A549 (cell line): ENCODE results near the gene NUMB. TPM values are rescaled to one million over a fixed set of nuclear protein-coding genes. Genes with fewer than 3 reads are reported as not detected.

ENCODE experiments used
- ATAC-seq, 2 experiments: fragments of 200-7000 bp in 1 of 2; fragments of >200 bp in 1 of 2; cut with Nextera tagmentation in 1 of 2; cut with Tn5 transposase in 1 of 2; 3 replicates each; pipeline versions ENCODE4 v1.8.0 to v1.9.1; 2018 to 2020; ENCODE audit warnings: mild to moderate bottlenecking in 1 of 2, moderate library complexity in 1 of 2
- CTCF ChIA-PET: fragments of 300-600 bp; sonication (Branson Sonifier 250); formaldehyde crosslinking; extraction: SDS; loops from one replicate; lab custom pipeline; 2021; ENCODE audit warnings: antibody characterized with exemption, inconsistent platforms; lab: Yijun Ruan, JAX
- POLR2A ChIA-PET: fragments of 350-600 bp; formaldehyde crosslinking; extraction: SDS; loops from one replicate; lab custom pipeline; 2021; ENCODE audit warnings: antibody characterized with exemption, inconsistent platforms; lab: Yijun Ruan, JAX
- DNase-seq, 2 experiments: peaks; one replicate each; pipeline versions ENCODE4 v3.0.0 to v3.0.0-alpha.2; 2011 to 2016; ENCODE audit warnings: low read depth in 1 of 2, low spot score in 1 of 2
- FAIRE-seq: peaks from 2 replicates; lab custom pipeline; 2011; peaks lifted over from hg19 to GRCh38; lab: Jason Lieb, UNC
- H3K27ac ChIP-seq, 2 experiments: fragments of >200 bp; sonication (Bioruptor Twin); formaldehyde crosslinking; 3 replicates each; pipeline ENCODE4 v1.5.1; 2016 to 2017
- H3K4me1 ChIP-seq: fragments of >200 bp; sonication (Bioruptor Twin); formaldehyde crosslinking; 3 replicates; pipeline ENCODE4 v1.6.1; 2016
- H3K4me2 ChIP-seq: fragments of >200 bp; sonication (Bioruptor Twin); formaldehyde crosslinking; 3 replicates; pipeline ENCODE4 v1.6.1; 2016
- H3K4me3 ChIP-seq: fragments of >200 bp; sonication (Bioruptor Twin); formaldehyde crosslinking; 3 replicates; pipeline ENCODE4 v1.5.1; 2016
- H3K9me3 ChIP-seq: fragments of >200 bp; sonication (Bioruptor Twin); formaldehyde crosslinking; 3 replicates; pipeline ENCODE4 v1.6.1; 2016
- CBX2 ChIP-seq: fragments of 200-600 bp; sonication (generic); IDR thresholded peaks from 2 replicates; pipeline ENCODE4 v1.6.1; 2016; ENCODE audit warnings: low read depth, mild to moderate bottlenecking, borderline replicate concordance
- CBX8 ChIP-seq: fragments of 200-600 bp; sonication (generic); IDR thresholded peaks from 2 replicates; pipeline ENCODE4 v1.6.1; 2016
- EHMT2 ChIP-seq: fragments of 200-600 bp; sonication (generic); IDR thresholded peaks from 2 replicates; pipeline ENCODE4 v1.6.1; 2016; ENCODE audit warnings: antibody characterized with exemption, low read depth, mild to moderate bottlenecking, moderate library complexity
- FOSL2 ChIP-seq, 2 experiments: fragments of 450-650 bp in 1 of 2; fragments of >200 bp in 1 of 2; sonication (Bioruptor Twin) in 1 of 2; formaldehyde crosslinking; IDR thresholded peaks; 2 replicates each; pipeline versions ENCODE4 v1.5.0 to v1.6.1; 2016 to 2020; ENCODE audit warnings: mild to moderate bottlenecking in 1 of 2, moderate library complexity in 1 of 2
- HDAC2 ChIP-seq: fragments of 200-600 bp; sonication (generic); IDR thresholded peaks from 2 replicates; pipeline ENCODE4 v1.6.1; 2016
- JUNB ChIP-seq: fragments of >200 bp; sonication (Bioruptor Twin); formaldehyde crosslinking; IDR thresholded peaks from 2 replicates; pipeline ENCODE4 v1.6.1; 2016
- KDM5A ChIP-seq: fragments of 200-600 bp; sonication (generic); IDR thresholded peaks from 2 replicates; pipeline ENCODE4 v1.6.1; 2016; ENCODE audit warnings: antibody characterized with exemption, mild to moderate bottlenecking
- MAFK ChIP-seq: fragments of 450-650 bp; IDR thresholded peaks from 2 replicates; pipeline ENCODE4 v1.6.1; 2014; ENCODE audit not compliant: partially characterized antibody
- MYC ChIP-seq: IDR thresholded peaks from 2 replicates; pipeline ENCODE4 v1.6.1; 2012; ENCODE audit warnings: mild to moderate bottlenecking, inconsistent platforms, low read length, improper control_type of control experiment, borderline replicate concordance
- POLR2AphosphoS2 ChIP-seq: conservative IDR thresholded peaks from 2 replicates; pipeline ENCODE4 v1.6.1; 2012; ENCODE audit warnings: low read length, improper control_type of control experiment, inconsistent platforms
- RARB ChIP-seq: fragments of 250-450 bp; sonication (Bioruptor Pico); IDR thresholded peaks from 2 replicates; pipeline ENCODE4 v1.8.0; 2021; ENCODE audit warnings: mild to moderate bottlenecking, moderate library complexity
- TFCP2L1 ChIP-seq: fragments of 250-450 bp; sonication (Bioruptor Pico); IDR thresholded peaks from 2 replicates; pipeline ENCODE4 v1.5.0; 2021; ENCODE audit warnings: mild to moderate bottlenecking
- TP53 ChIP-seq: fragments of 250-450 bp; sonication (Bioruptor Pico); IDR thresholded peaks from 2 replicates; pipeline ENCODE4 v1.5.0; 2021; ENCODE audit warnings: mild to moderate bottlenecking, moderate library complexity
- ZNF302 ChIP-seq: fragments of 250-450 bp; sonication (Bioruptor Pico); IDR thresholded peaks from 2 replicates; pipeline ENCODE4 v1.9.0; 2021; ENCODE audit warnings: inconsistent platforms, mild to moderate bottlenecking, moderate library complexity
- WGBS: methylation state at CpG from one replicate; pipeline ENCODE4 v1.1.6; 2017; ENCODE audit errors: missing lambda C conversion rate; 5-methylcytosine and 5-hydroxymethylcytosine counted together
- polyA plus RNA-seq, 4 experiments: library from polyadenylated mRNA; depleted of rRNA in 3 of 4; stranded (reverse); fragments of >200 nt; fragmentation: RNase III in 1 of 4; extraction: RNeasy Plus Mini Kit Qiagen cat#74134 plus additional on column Dnase treatment in 1 of 4; gene quantifications; 2 replicates in 3 of 4; 3 replicates in 1 of 4; pipeline ENCODE4 v1.2.3, GENCODE V29; 2011 to 2017
- TF ChIP-seq, protein P1 (sequence below): fragments of 450-650 bp; IDR thresholded peaks from 2 replicates; pipeline ENCODE4 v1.6.1; 2014; ENCODE audit warnings: antibody characterized with exemption
- TF ChIP-seq, protein P2 (sequence below): fragments of >200 bp; sonication (Bioruptor Twin); formaldehyde crosslinking; IDR thresholded peaks from 2 replicates; pipeline ENCODE4 v1.6.1; 2016
- TF ChIP-seq, protein P3 (sequence below): fragments of 200-600 bp; sonication (generic); IDR thresholded peaks from 2 replicates; pipeline ENCODE4 v1.6.1; 2016; ENCODE audit warnings: antibody characterized with exemption, mild to moderate bottlenecking, moderate library complexity
- TF ChIP-seq, protein P4 (sequence below): IDR thresholded peaks from 2 replicates; pipeline ENCODE4 v1.6.1; 2012
- TF ChIP-seq, protein P5 (sequence below): fragments of 150-350 bp; IDR thresholded peaks from 2 replicates; pipeline ENCODE4 v1.6.1; 2014; ENCODE audit warnings: low read depth, mild to moderate bottlenecking, low read length
- TF ChIP-seq, protein P6 (sequence below): fragments of >200 bp; sonication (Bioruptor Twin); formaldehyde crosslinking; IDR thresholded peaks from 3 replicates; pipeline ENCODE4 v1.5.1; 2016

The NUMB gene
- polyA plus RNA-seq, 2 of the 4 experiments (the other 2 are of a cell fraction) = 40.8 to 151 TPM

DNA sequence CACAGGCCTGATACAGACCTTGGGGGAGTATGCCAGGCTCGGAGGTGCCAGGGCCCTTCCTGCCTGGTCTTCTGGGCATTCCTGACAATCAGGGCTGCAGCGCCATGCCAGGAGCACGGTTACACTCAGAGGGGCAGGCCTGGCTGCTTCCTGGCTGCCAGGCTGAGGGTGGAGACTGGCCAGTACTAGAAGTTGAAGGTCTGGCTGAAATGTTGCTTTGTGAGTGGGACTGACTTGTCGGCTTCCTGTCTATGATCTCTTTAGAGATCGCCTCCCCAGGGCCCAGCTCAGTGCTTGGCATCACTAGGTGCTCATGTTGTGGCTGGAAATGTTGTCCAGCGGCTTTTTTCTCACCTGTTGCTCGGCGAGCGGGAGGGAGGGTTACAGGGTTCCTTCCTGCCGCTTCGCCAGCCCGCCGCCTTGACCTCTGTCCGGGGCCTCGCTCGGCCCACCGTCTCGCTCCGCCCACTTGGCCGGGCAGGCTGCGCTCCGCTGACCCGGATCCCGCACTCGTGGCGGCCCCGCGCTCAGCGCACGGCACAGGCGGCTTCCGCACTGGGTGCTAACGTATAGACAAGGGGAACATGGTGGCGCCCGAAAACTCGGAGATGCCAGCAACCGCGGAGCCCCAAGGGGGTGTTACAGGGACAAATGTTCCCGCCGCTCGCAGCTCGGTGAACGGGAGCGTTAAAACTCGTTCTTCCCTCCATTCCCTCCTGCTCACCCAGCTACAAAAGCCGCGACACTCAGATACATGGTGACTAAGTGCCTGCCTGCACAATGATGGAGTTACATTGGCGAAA is 188.4 kb downstream of the NUMB start:
- WGBS = 96% methylated on average over 45 of the region's 48 CpGs
- Histone ChIP-seq H3K4me1 (no peaks in the 10 kb centered on the region), H3K4me2 (no peak overlapping the region), H3K27ac (no peak overlapping the region), H3K9me3 (no peaks in the 10 kb centered on the region), H3K4me3 (no peak overlapping the region)
- TF ChIP-seq CBX8 (no peak), POLR2AphosphoS2 (no peak), TFCP2L1 (CRISPR knock-in tag) (no peak), KDM5A (no peak), TP53 (CRISPR knock-in tag) (no peak), ZNF302 (CRISPR knock-in tag) (no peak)
- ChIA-PET POLR2A (no interaction called here), CTCF (interaction anchor here (1.1 to 2.6 kb wide), 4 partner anchors 25 to 202 kb away, joined by 5 to 10 read pairs (median 8); no protein-coding TSS in a partner anchor)
- ATAC-seq = no peak
- DNase-seq = no peak
- no peak for FAIRE-seq

DNA sequence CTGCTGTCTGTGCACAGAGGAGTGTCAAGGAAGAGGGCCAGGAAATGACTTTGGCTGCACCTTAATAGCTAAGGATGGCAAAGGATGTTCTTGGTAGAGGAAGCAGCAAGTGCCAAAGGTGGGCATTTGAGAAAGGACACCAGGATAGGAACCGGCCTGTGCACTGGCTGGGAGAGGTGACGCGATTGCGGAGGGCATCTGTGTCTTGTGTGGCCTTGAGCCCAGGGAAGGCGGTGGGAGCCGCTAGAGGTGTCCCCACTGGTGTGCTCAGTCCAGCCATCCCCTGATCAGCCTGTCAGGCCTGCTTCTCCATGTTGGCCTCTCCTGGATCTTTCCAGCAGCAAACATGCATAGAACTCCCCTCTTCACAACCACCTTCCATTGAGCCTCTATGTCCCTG is 190.9 kb downstream of the NUMB start:
- FAIRE-seq = no peak
- 95% methylated on average over 6 of the region's 6 CpGs for WGBS
- H3K4me3 ChIP-seq = no peak overlapping the region
- no peak overlapping the region for H3K4me2 ChIP-seq
- TF ChIP-seq MYC (no peak), POLR2AphosphoS2 (no peak), HDAC2 (no peak), EHMT2 (no peak), RARB (CRISPR knock-in tag) (no peak), KDM5A (no peak), CBX2 (no peak), TP53 (CRISPR knock-in tag) (no peak), FOSL2 (IDR thresholded peaks at IDR 0.05) (no peak), FOSL2 (CRISPR knock-in tag; IDR thresholded peaks at IDR 0.05) (no peak), MAFK (no peak), JUNB (no peak), CBX8 (no peak)
- TF ChIP-seq, protein P1, sequence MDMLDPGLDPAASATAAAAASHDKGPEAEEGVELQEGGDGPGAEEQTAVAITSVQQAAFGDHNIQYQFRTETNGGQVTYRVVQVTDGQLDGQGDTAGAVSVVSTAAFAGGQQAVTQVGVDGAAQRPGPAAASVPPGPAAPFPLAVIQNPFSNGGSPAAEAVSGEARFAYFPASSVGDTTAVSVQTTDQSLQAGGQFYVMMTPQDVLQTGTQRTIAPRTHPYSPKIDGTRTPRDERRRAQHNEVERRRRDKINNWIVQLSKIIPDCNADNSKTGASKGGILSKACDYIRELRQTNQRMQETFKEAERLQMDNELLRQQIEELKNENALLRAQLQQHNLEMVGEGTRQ = no peak
- TF ChIP-seq, protein P2, sequence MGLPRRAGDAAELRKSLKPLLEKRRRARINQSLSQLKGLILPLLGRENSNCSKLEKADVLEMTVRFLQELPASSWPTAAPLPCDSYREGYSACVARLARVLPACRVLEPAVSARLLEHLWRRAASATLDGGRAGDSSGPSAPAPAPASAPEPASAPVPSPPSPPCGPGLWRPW = no peak
- TF ChIP-seq, protein P3, sequence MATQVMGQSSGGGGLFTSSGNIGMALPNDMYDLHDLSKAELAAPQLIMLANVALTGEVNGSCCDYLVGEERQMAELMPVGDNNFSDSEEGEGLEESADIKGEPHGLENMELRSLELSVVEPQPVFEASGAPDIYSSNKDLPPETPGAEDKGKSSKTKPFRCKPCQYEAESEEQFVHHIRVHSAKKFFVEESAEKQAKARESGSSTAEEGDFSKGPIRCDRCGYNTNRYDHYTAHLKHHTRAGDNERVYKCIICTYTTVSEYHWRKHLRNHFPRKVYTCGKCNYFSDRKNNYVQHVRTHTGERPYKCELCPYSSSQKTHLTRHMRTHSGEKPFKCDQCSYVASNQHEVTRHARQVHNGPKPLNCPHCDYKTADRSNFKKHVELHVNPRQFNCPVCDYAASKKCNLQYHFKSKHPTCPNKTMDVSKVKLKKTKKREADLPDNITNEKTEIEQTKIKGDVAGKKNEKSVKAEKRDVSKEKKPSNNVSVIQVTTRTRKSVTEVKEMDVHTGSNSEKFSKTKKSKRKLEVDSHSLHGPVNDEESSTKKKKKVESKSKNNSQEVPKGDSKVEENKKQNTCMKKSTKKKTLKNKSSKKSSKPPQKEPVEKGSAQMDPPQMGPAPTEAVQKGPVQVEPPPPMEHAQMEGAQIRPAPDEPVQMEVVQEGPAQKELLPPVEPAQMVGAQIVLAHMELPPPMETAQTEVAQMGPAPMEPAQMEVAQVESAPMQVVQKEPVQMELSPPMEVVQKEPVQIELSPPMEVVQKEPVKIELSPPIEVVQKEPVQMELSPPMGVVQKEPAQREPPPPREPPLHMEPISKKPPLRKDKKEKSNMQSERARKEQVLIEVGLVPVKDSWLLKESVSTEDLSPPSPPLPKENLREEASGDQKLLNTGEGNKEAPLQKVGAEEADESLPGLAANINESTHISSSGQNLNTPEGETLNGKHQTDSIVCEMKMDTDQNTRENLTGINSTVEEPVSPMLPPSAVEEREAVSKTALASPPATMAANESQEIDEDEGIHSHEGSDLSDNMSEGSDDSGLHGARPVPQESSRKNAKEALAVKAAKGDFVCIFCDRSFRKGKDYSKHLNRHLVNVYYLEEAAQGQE = no peak
- TF ChIP-seq, protein P4, sequence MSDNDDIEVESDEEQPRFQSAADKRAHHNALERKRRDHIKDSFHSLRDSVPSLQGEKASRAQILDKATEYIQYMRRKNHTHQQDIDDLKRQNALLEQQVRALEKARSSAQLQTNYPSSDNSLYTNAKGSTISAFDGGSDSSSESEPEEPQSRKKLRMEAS = no peak
- TF ChIP-seq, protein P5, sequence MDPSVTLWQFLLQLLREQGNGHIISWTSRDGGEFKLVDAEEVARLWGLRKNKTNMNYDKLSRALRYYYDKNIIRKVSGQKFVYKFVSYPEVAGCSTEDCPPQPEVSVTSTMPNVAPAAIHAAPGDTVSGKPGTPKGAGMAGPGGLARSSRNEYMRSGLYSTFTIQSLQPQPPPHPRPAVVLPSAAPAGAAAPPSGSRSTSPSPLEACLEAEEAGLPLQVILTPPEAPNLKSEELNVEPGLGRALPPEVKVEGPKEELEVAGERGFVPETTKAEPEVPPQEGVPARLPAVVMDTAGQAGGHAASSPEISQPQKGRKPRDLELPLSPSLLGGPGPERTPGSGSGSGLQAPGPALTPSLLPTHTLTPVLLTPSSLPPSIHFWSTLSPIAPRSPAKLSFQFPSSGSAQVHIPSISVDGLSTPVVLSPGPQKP = no peak
- TF ChIP-seq, protein P6, sequence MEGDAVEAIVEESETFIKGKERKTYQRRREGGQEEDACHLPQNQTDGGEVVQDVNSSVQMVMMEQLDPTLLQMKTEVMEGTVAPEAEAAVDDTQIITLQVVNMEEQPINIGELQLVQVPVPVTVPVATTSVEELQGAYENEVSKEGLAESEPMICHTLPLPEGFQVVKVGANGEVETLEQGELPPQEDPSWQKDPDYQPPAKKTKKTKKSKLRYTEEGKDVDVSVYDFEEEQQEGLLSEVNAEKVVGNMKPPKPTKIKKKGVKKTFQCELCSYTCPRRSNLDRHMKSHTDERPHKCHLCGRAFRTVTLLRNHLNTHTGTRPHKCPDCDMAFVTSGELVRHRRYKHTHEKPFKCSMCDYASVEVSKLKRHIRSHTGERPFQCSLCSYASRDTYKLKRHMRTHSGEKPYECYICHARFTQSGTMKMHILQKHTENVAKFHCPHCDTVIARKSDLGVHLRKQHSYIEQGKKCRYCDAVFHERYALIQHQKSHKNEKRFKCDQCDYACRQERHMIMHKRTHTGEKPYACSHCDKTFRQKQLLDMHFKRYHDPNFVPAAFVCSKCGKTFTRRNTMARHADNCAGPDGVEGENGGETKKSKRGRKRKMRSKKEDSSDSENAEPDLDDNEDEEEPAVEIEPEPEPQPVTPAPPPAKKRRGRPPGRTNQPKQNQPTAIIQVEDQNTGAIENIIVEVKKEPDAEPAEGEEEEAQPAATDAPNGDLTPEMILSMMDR = no peak
- H3K9me3 ChIP-seq = no peaks in the 10 kb centered on the region
- CTCF ChIA-PET = interaction anchor here (0.8 to 3.1 kb wide), 8 partner anchors 8 to 204 kb away, joined by 3 to 13 read pairs (median 5); no protein-coding TSS in a partner anchor
- H3K27ac ChIP-seq = no peak overlapping the region
- DNase-seq = no peak
- POLR2A ChIA-PET = no interaction called here
- H3K4me1 ChIP-seq = no peaks in the 10 kb centered on the region
- ATAC-seq = no peak
